Retinal pigment epithelial cell (primary cell): ENCODE data around the gene CEP97.
"Not testable (repeated sequence)": the region's sequence is repeated elsewhere in the genome, so short reads cannot be mapped to it uniquely, and the experiment has no call there.

Experiments
- DNase-seq: peaks from one replicate; pipeline ENCODE4 v3.0.0-alpha.2; 2010; ENCODE audit warnings: low read depth
- H3K4me3 ChIP-seq: 2 replicates; pipeline ENCODE4 v1.5.1; 2011; ENCODE audit warnings: mild to moderate bottlenecking, low read length, control low read depth, moderate library complexity
- CTCF ChIP-seq: conservative IDR thresholded peaks from 2 replicates; pipeline ENCODE4 v1.5.1; 2011; ENCODE audit warnings: low read depth, low read length, control low read depth, inconsistent platforms

The CEP97 gene, protein sequence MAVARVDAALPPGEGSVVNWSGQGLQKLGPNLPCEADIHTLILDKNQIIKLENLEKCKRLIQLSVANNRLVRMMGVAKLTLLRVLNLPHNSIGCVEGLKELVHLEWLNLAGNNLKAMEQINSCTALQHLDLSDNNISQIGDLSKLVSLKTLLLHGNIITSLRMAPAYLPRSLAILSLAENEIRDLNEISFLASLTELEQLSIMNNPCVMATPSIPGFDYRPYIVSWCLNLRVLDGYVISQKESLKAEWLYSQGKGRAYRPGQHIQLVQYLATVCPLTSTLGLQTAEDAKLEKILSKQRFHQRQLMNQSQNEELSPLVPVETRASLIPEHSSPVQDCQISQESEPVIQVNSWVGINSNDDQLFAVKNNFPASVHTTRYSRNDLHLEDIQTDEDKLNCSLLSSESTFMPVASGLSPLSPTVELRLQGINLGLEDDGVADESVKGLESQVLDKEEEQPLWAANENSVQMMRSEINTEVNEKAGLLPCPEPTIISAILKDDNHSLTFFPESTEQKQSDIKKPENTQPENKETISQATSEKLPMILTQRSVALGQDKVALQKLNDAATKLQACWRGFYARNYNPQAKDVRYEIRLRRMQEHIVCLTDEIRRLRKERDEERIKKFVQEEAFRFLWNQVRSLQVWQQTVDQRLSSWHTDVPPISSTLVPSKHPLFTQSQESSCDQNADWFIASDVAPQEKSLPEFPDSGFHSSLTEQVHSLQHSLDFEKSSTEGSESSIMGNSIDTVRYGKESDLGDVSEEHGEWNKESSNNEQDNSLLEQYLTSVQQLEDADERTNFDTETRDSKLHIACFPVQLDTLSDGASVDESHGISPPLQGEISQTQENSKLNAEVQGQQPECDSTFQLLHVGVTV

GRCh38 chr3:101724329-101725193 lies at the start of gene CEP97:
TSS of gene CEP97 (plus strand) at chr3:101724614. CDS start at chr3:101724677, 63 bp downstream.
- H3K4me3 ChIP-seq: peak within 1 kb of the TSS; percentile 98
- TF ChIP-seq CTCF: no peak
- peak; percentile 71 for DNase-seq

DNA sequence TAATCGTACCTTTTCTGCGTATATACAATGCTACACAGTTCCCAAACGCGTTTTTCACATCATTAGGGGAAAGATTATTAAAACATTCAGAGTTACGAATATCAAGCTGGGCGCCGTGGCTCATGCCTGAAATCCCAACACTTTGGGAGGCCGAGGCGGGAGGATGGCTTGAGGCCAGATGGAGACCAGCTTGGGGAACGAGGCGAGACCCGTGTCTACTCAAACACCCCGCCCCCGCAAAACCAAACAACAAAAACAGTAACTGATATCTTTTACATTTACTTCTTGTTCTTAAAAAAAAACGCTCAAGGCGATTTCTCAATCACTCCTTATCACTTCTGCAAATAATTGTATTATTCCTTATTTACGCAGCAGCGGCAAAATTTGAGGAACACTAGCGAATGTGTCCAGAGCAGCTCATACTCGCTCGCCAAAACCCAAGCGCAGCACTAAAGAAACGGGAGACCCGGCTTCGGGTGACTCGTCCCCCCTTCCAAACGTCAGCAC lies 48.7 kb upstream of the CEP97 start:
- TF ChIP-seq CTCF: no peak
- no peak for DNase-seq
- H3K4me3 ChIP-seq: peak overlapping the region; percentile 93

DNA sequence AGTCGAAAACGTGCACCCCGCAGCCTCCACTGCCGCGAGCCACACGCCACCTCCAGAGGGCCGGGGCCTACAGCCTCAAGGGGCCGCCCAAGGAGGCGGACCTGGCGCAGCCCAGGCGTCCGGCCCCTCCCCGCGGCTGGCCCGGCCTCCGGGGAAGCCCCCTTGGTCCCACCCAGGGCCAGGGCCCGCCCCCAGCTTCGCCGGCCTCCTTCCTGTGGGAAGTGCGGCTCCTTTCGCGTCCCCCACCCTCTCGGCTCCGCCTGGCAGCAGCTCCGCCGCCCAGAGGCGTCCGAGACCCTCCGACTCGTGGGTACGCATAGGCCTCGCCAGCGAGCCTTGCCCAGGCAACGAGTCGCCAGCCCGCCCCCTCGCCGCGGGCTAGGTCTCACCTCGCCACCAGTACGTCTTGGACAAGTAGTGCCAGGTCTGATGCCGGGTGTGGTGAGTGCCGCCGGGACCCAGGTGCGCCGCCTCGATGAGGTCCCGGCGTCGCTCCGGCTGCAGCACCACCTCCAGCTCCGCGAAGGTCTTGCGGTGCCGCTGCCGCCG lies 48.1 kb upstream of the CEP97 start:
- peak overlapping the region; percentile 93 for H3K4me3 ChIP-seq
- DNase-seq: peak; percentile 80
- TF ChIP-seq CTCF: no peak

DNA sequence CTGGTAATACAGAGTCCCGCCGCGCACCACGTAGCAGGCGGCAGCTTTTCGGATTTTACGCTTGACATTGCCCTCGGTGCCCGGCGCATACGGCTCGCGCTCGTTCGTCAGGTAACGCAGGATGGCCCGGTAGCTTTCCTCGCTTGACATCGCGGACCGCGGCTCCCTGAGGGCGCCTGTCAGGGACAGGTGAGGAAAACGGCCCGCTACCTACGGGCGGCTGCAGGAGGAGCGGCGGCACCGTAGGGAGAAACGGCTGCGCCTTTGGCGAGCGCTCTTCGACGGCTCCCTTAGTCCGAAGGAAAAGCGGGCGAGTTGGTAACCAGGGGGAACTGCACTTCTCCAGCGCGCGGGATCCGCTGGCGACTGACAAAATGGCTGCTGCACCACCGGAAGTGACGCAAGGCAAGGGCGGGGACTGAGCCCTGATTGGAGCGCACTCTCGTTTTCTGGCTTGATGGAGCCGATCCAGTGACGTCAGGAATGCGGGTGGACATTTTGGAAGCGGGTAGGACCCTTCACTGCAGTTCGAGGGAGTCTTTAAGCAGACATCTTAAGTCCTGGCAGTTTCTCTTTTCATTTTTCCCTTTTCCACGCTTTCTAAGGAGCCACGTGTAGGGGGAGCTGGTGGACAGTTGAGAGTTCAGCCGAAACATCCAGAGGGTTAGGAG lies 47.5 kb upstream of the CEP97 start, which contains the start of gene ZBTB11:
Gene ZBTB11, minus strand, starts transcription at position 368 of the 671 bp plus-strand sequence. Its CDS starts 218 bp downstream, at position 150.
- peak; percentile 77 for TF ChIP-seq CTCF
- peak; percentile 100 for DNase-seq
- peak within 1 kb of the TSS; percentile 93 for H3K4me3 ChIP-seq

GRCh38 chr3:101677436-101678286 lies 46.8 kb upstream of the CEP97 start:
- peak overlapping the region; percentile 44 for H3K4me3 ChIP-seq
- no peak for DNase-seq
- TF ChIP-seq CTCF: no peak

GRCh38 chr3:101678837-101679236 lies 45.6 kb upstream of the CEP97 start:
- DNase-seq, H3K4me3 ChIP-seq: not testable (repeated sequence)
